ENCODE results near the gene WDR36. TPM values are rescaled to one million over a fixed set of nuclear protein-coding genes. Genes with fewer than 3 reads are reported as not detected.

Gene WDR36
- total RNA-seq, 2 experiments from 2014 or later: 22.0 to 22.4 TPM

DNA sequence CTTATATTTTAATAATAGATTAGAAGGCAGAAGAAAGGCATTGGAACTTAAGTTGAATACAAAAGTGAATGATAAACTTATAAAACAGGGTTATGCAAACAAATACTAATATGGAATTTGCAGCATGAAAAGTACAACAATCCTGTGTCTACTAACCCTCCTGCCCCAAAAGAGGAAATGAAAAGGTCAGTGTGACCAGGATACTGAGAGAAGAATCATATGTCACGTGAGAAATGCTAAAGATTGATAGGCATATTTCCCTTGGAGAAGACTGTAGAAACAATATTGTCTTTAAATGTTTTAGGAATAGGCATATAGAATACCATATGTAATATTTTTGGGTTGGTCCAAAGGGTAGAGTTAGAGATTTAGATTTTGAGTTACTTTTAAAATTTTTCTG lies 3.8 kb downstream of the WDR36 start:
- Mint-ChIP-seq H3K4me1 (ENCODE audit: low read depth) (peaks cover 48% of the 10 kb centered on the region), H3K27me3 (peaks cover 5% of the 10 kb centered on the region), H3K27ac (no peak overlapping the region), H3K4me3 (no peak overlapping the region), H3K9me3 (peaks cover 2% of the 10 kb centered on the region), H3K36me3 (ENCODE audit: low read depth) (peaks cover 85% of the 10 kb centered on the region)
- intact Hi-C loops (cut with DNase I, micrococcal nuclease): loop anchor here (10.0 kb wide), 4 partner anchors 129 to 1681 kb away; partner anchors contain the start of gene CAMK4 (in 1 of the 2)
- ChIA-PET POLR2A (no interaction called here), CTCF (no interaction called here)
- Histone ChIP-seq H3K27ac (ENCODE audit: low read depth in 1 of 2, low read length in 2 of 2) (no peak overlapping the region), H3K4me3 (ENCODE audit: low read length) (no peak overlapping the region), H3K4me1 (ENCODE audit: insufficient read depth, low read length) (peaks cover 9% of the 10 kb centered on the region), H3K9me3 (ENCODE audit: control insufficient read depth in 1 of 2, insufficient read depth in 1 of 2, low read length in 2 of 2) (no peaks in the 10 kb centered on the region), H3K36me3 (ENCODE audit: insufficient read depth, low read length) (peaks cover 49% of the 10 kb centered on the region), H3K27me3 (ENCODE audit: control insufficient read depth in 1 of 2, insufficient read depth in 2 of 2, low read length in 2 of 2) (no peaks in the 10 kb centered on the region)
- no peak for DNase-seq
- TF ChIP-seq CTCF (IDR thresholded peaks at IDR 0.05): no peak
- ATAC-seq (ENCODE audit: poor library complexity): no peak

DNA sequence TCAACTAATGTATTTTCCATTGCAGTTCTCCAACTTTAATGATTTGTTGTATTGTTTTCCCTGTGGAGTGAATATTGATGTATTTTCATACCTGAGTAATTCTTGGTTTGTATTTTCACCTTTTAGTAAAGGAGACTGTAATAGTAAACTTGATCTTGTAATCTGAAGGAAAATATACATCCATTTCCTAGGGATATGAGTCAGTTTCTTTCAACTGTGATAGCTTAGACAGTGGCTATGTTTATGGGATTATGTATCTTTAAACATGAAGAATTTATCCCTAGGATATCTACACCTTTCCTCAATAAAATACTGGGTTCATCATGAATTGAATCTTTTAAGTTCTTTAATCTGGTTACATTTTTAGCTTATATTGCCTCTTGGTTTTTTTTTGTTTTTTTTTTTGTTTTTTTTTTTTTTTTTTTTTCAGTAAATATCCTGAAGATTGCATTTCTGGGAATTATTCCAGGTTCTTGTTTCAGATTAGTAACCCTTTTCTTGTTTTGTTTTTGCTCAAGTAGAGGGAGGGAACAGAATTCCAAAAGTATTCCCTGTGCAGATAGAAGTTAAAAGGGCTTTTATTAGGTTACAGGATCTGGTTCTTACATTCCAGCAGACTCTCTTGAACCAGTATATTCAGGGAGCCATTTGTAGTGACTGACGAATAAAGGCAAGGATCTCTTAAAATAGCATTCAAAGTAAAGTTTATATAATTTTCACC lies 7.1 kb downstream of the WDR36 start:
- TF ChIP-seq CTCF (IDR thresholded peaks at IDR 0.05): no peak
- Mint-ChIP-seq H3K27me3 (no peaks in the 10 kb centered on the region), H3K4me1 (ENCODE audit: low read depth) (peaks cover 24% of the 10 kb centered on the region), H3K27ac (no peak overlapping the region), H3K36me3 (ENCODE audit: low read depth) (peaks cover 92% of the 10 kb centered on the region), H3K9me3 (no peaks in the 10 kb centered on the region), H3K4me3 (no peak overlapping the region)
- H3K4me3 ChIP-seq (ENCODE audit: low read length): no peak overlapping the region
- H3K9me3 ChIP-seq (ENCODE audit: control insufficient read depth in 1 of 2, insufficient read depth in 1 of 2, low read length in 2 of 2): no peaks in the 10 kb centered on the region
- ATAC-seq (ENCODE audit: poor library complexity) (no peak), DNase-seq (no peak)
- ChIA-PET POLR2A (no interaction called here), CTCF (interaction anchor here (0.7 kb wide), 1 partner anchor 291 kb away, joined by 3 read pairs; no protein-coding TSS in a partner anchor)
- H3K27ac ChIP-seq (ENCODE audit: low read depth in 1 of 2, low read length in 2 of 2): no peak overlapping the region
- no peaks in the 10 kb centered on the region for H3K27me3 ChIP-seq (ENCODE audit: control insufficient read depth in 1 of 2, insufficient read depth in 2 of 2, low read length in 2 of 2)
- intact Hi-C loops (cut with DNase I, micrococcal nuclease): loop anchor here (10.0 kb wide), 4 partner anchors 126 to 1684 kb away; partner anchors contain the start of gene CAMK4 (in 1 of the 2)
- peaks cover 76% of the 10 kb centered on the region for H3K36me3 ChIP-seq (ENCODE audit: insufficient read depth, low read length)
- peaks cover 1% of the 10 kb centered on the region for H3K4me1 ChIP-seq (ENCODE audit: insufficient read depth, low read length)

- intact Hi-C loops (cut with DNase I, micrococcal nuclease): no loop called here
- ChIA-PET POLR2A (no interaction called here), CTCF (no interaction called here)
- no peak for DNase-seq
- H3K4me3 ChIP-seq (ENCODE audit: low read length): no peak overlapping the region
- H3K4me3 Mint-ChIP-seq: no peak overlapping the region
- H3K27ac ChIP-seq (ENCODE audit: low read depth in 1 of 2, low read length in 2 of 2): no peak overlapping the region
- H3K9me3 Mint-ChIP-seq: no peaks in the 10 kb centered on the region
- no peaks in the 10 kb centered on the region for H3K9me3 ChIP-seq (ENCODE audit: control insufficient read depth in 1 of 2, insufficient read depth in 1 of 2, low read length in 2 of 2)
- H3K36me3 Mint-ChIP-seq (ENCODE audit: low read depth): peaks cover 94% of the 10 kb centered on the region
- no peak for TF ChIP-seq CTCF (IDR thresholded peaks at IDR 0.05)
- H3K4me1 Mint-ChIP-seq (ENCODE audit: low read depth): no peaks in the 10 kb centered on the region
- H3K36me3 ChIP-seq (ENCODE audit: insufficient read depth, low read length): peaks cover 89% of the 10 kb centered on the region
- H3K27ac Mint-ChIP-seq: no peak overlapping the region
- H3K27me3 Mint-ChIP-seq: no peaks in the 10 kb centered on the region
- ATAC-seq (ENCODE audit: poor library complexity): no peak
- H3K4me1 ChIP-seq (ENCODE audit: insufficient read depth, low read length): no peaks in the 10 kb centered on the region
- H3K27me3 ChIP-seq (ENCODE audit: control insufficient read depth in 1 of 2, insufficient read depth in 2 of 2, low read length in 2 of 2): no peaks in the 10 kb centered on the region
Measured at GRCh38 chr5:111106320-111106948, 14.3 kb downstream of the WDR36 start.
